GM12892 (cell line): ENCODE data around the gene TSEN54.

Experiments used
- POLR2A ChIP-seq: IDR thresholded peaks from 2 replicates; pipeline ENCODE4 v1.6.1; 2011; ENCODE audit warnings: low read depth, low read length, control low read depth
- POLR2AphosphoS5 ChIP-seq: IDR thresholded peaks from 2 replicates; pipeline ENCODE4 v1.6.1; 2011; ENCODE audit warnings: low read depth, low read length, control low read depth

GRCh38 chr17:75473246-75473645, 43.1 kb upstream of the TSEN54 start:
- TF ChIP-seq POLR2AphosphoS5, result no peak
- TF ChIP-seq POLR2A, result no peak
